HG03521 (cell line): ENCODE results near the gene PAK3.

ENCODE experiments used
- ATAC-seq: cut with Tn5 transposase; IDR thresholded peaks from one replicate; pipeline ENCODE4 v1.9.1; 2021; ENCODE audit warnings: mild to moderate bottlenecking, moderate library complexity; ENCODE audit not compliant: unreplicated experiment

The PAK3 gene

DNA sequence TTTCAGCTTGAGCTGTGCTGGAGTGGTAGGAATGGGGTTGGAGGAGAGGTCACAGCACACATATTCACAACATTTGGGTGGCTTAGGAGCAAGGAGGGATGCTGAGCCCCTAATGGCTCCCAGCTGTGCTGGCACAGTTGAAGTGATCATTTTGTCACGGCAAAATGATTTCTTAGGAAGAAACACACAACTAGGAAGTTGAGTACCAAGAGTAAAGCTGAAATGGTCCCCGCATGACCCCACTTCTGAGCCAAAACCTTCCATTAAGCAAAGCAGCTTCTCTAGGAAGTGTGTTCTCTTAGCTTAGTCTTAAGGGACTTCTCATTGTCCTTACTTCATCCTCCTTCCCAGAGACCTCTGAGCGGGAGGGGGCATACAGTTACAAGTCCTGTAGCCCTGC, 161.7 kb downstream of the PAK3 start:
- ATAC-seq: no peak

- ATAC-seq: no peak
Observed at GRCh38 chrX:111259559-111259958, 163.6 kb downstream of the PAK3 start.

DNA sequence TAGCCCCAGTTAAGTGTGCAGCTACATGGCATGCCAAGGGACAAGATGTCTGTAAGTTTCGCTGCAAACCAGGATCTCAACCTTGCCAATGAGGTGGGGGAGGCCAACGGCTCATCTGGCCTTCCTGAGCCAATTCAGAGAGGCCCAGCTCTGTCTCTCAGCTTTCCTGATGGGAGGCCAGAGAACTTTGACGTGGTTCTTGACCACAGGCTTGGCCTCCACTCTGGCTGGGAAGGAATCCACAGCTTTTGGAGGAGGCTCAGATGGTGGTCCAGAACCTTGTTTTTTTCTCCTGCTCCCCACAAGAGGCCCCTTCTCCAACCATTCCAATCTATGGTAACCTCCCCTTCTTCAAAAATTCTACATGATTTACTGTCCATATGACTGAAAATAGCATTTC, 164.5 kb downstream of the PAK3 start:
- ATAC-seq: no peak

DNA sequence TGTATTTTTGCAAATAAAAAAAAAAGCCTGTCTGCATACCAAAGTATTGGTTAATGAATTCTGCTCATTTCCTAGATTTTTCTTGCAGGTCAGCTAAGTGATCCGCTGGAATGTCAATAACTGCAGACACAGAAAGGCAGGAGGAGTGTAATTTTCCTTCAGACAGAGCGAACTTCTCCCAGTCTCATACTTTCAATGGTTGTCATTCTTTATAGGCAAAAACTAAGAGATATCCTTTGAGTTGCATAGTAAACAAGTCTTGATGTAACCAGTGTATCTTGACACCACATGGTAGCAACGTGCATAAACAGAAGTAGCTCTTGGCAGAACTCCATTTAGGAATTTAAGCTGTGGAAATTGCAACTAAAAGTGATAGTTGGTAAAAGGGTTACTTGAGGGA, 166.1 kb downstream of the PAK3 start:
- ATAC-seq: no peak

DNA sequence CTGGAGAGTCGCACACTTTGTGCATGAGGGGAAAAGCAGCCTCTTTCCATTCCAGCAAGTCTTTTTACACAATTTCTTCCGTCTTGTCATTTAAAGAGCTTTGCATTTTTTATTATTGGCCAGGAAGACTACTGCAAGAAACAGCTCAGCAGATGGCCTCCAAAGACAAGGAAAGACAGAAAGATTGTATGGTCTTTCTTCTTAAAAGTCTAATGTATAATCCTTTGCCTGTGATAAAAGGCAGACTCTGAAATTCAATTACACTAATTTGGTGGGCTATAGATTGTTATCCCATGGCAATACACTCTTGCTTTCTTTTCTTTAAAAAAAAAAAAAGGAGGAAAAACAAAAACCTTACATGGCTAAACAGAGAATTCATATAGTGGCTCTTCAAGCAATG, 168.4 kb downstream of the PAK3 start:
- ATAC-seq: no peak

GRCh38 chrX:111265486-111265885, 169.5 kb downstream of the PAK3 start:
- ATAC-seq: no peak

DNA sequence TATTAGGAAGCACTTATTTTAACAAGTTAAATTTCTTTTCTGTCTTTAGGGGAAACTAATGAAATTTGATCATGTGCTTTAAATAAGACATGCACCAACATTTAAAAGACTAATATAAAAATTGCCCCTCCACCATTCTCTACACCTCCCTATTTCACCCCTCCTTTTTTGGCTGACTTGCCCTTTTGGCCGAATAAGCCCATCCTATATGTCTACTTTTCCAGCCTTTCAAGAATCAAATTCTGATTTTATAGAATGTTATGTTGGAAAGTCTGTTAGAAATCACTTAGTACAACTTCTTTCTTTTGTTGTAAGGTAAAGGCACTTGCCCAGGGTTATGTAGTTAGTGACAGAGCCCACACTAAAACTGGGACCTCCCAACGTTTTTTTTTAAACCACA, 172.5 kb downstream of the PAK3 start:
- ATAC-seq: no peak

DNA sequence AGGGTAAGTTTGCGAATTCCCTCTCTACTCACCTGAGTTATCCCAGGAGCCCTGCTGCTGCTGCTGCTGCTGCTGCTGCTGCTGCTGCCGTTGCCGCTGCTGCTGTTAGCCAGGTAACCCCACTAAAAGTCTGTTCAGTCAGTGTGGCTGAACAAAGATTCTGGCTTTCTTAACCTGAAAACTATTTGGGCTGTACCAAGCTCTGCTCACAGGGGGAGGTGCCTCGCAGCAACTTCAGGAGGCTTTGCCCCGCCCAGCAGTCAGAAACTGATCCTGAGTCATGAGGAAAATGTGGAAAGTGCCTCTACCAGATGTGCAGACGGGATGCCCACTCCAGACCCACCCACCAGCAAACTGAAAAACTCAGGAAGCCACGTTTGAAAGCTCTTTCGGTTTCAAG, 174.3 kb downstream of the PAK3 start, which contains the start of gene CAPN6:
CAPN6 (minus strand) TSS at position 145 of the 400 bp plus-strand sequence. CDS start 6,547 bp downstream, outside the sequence.
- ATAC-seq: no peak
